Upper lobe of left lung (tissue), 6 donors: ENCODE results near the gene TMEM271. TPM values are rescaled to one million over a fixed set of nuclear protein-coding genes. Genes with fewer than 3 reads are reported as not detected.

Experiments used
- ATAC-seq, 2 donors: fragments of 200-7000 bp; cut with Tn5 transposase; one replicate each; pipeline ENCODE4 v1.9.1; 2022; ENCODE audit warnings: mild to moderate bottlenecking in 2 of 2, moderate library complexity in 2 of 2; ENCODE audit not compliant: low FRiP score in 2 of 2
- DNase-seq, 2 donors: peaks; one replicate each; pipeline ENCODE4 v3.0.0-alpha.2; 2019 to 2020
- H3K27ac ChIP-seq, 4 donors: fragments of 200-600 bp; sonication (generic); one replicate each; pipeline ENCODE4 v1.5.1; 2016 to 2019
- H3K27me3 ChIP-seq, 4 donors: fragments of 200-600 bp; sonication (generic); one replicate each; pipeline ENCODE4 v1.5.1; 2017 to 2019
- H3K36me3 ChIP-seq, 4 donors: fragments of 200-600 bp; sonication (generic); one replicate each; pipeline ENCODE4 v1.5.1; 2016 to 2019
- H3K4me1 ChIP-seq, 4 donors: fragments of 200-600 bp; sonication (generic); one replicate each; pipeline ENCODE4 v1.5.1; 2018 to 2019
- H3K4me3 ChIP-seq, 4 donors: fragments of 200-600 bp; sonication (generic); one replicate each; pipeline ENCODE4 v1.5.1; 2017 to 2019; ENCODE audit warnings: mild to moderate bottlenecking in 2 of 4, moderate library complexity in 1 of 4
- H3K9me3 ChIP-seq, 4 donors: fragments of 200-600 bp; sonication (generic); one replicate each; pipeline ENCODE4 v1.5.1; 2018 to 2019
- CTCF ChIP-seq, 6 experiments: fragments of 450-650 bp in 4 of 6; fragments of 200-600 bp in 2 of 6; sonication (generic) in 2 of 6; IDR thresholded peaks; one replicate each; pipeline ENCODE4 v1.5.1; 2016 to 2019; ENCODE audit warnings: antibody characterized with exemption in 6 of 6
- EP300 ChIP-seq, 4 donors: sonication (generic); formaldehyde crosslinking; IDR thresholded peaks; one replicate each; pipeline ENCODE4 v1.5.1; 2017; ENCODE audit warnings: antibody characterized with exemption in 4 of 4, control low read depth in 2 of 4
- POLR2A ChIP-seq, 4 donors: fragments of 450-650 bp; IDR thresholded peaks; one replicate each; pipeline ENCODE4 v1.5.1; 2016 to 2017; ENCODE audit warnings: antibody characterized with exemption in 4 of 4, mild to moderate bottlenecking in 2 of 4
- POLR2AphosphoS5 ChIP-seq, 2 donors: sonication (generic); formaldehyde crosslinking; IDR thresholded peaks; one replicate each; pipeline ENCODE4 v1.5.1; 2017; ENCODE audit warnings: antibody characterized with exemption in 2 of 2
- WGBS, 2 donors: methylation state at CpG; one replicate each; pipeline ENCODE4 v1.1.5; 2017 to 2018; 5-methylcytosine and 5-hydroxymethylcytosine counted together
- total RNA-seq, 6 donors: library from RNA; depleted of rRNA in 4 of 6; stranded (reverse); fragments of >200 nt in 4 of 6; gene quantifications; one replicate each; pipeline versions ENCODE4 v1.1.0 to v1.2.1, GENCODE V29; 2016 to 2021
- donor health status: DM: no; HTN: no; CAD: no; lungs with moderate emphysema.
- donor health status: DM: no; HTN: yes; CAD: no; lungs with severe emphysema.

Gene TMEM271
- total RNA-seq, 6 donors from 2014 or later: not detected

- WGBS, 2 donors: 84 to 90% methylated on average over 11 of the region's 11 CpGs
- Histone ChIP-seq H3K9me3 (no peaks in the 10 kb centered on the region), H3K4me1 (peaks cover 0 to 13% (median 4%) of the 10 kb centered on the region in 4 donors), H3K27ac (no peak overlapping the region), H3K4me3 (no peak overlapping the region), H3K36me3 (no peaks in the 10 kb centered on the region), H3K27me3 (peaks cover 0 to 27% (median 13%) of the 10 kb centered on the region in 4 donors)
- no peak for ATAC-seq
- TF ChIP-seq EP300 (IDR thresholded peaks at IDR 0.05): no peak
- TF ChIP-seq POLR2A (IDR thresholded peaks at IDR 0.05): no peak
- no peak for TF ChIP-seq POLR2AphosphoS5 (IDR thresholded peaks at IDR 0.05)
- no peak for TF ChIP-seq CTCF (IDR thresholded peaks at IDR 0.05)
- DNase-seq: no peak
Observed at GRCh38 chr4:570754-571153, 5.3 kb downstream of the TMEM271 start.

GRCh38 chr4:569958-570667, 6.0 kb downstream of the TMEM271 start:
- Histone ChIP-seq H3K36me3 (no peaks in the 10 kb centered on the region), H3K9me3 (no peaks in the 10 kb centered on the region), H3K4me3 (no peak overlapping the region), H3K27ac (no peak overlapping the region), H3K27me3 (peaks cover 0 to 21% (median 10%) of the 10 kb centered on the region in 4 donors), H3K4me1 (peaks cover 0 to 7% (median 3%) of the 10 kb centered on the region in 4 donors)
- DNase-seq: peak in 1 of 2 donors; percentile 55
- TF ChIP-seq CTCF (IDR thresholded peaks at IDR 0.05) (no peak), EP300 (IDR thresholded peaks at IDR 0.05) (no peak), POLR2AphosphoS5 (IDR thresholded peaks at IDR 0.05) (no peak), POLR2A (IDR thresholded peaks at IDR 0.05) (no peak)
- 79 to 80% methylated on average over 13 to 17 of the region's 17 CpGs for WGBS, 2 donors
- ATAC-seq: no peak

- Histone ChIP-seq H3K4me3 (no peak overlapping the region), H3K4me1 (no peaks in the 10 kb centered on the region), H3K27me3 (peaks cover 0 to 12% (median 5%) of the 10 kb centered on the region in 4 donors), H3K27ac (no peak overlapping the region), H3K9me3 (no peaks in the 10 kb centered on the region), H3K36me3 (no peaks in the 10 kb centered on the region)
- TF ChIP-seq POLR2A (IDR thresholded peaks at IDR 0.05) (no peak), CTCF (IDR thresholded peaks at IDR 0.05) (no peak), POLR2AphosphoS5 (IDR thresholded peaks at IDR 0.05) (no peak), EP300 (IDR thresholded peaks at IDR 0.05) (no peak)
- DNase-seq (no peak), ATAC-seq (no peak)
- 62 to 74% methylated on average over 5 of the region's 5 CpGs for WGBS, 2 donors
Observed at GRCh38 chr4:568962-569361, 7.1 kb downstream of the TMEM271 start.

GRCh38 chr4:568351-568652, 7.8 kb downstream of the TMEM271 start:
- Histone ChIP-seq H3K36me3 (no peaks in the 10 kb centered on the region), H3K9me3 (no peaks in the 10 kb centered on the region), H3K4me1 (no peaks in the 10 kb centered on the region), H3K27me3 (peaks cover 0 to 9% (median 4%) of the 10 kb centered on the region in 4 donors), H3K4me3 (no peak overlapping the region), H3K27ac (no peak overlapping the region)
- no peak for TF ChIP-seq CTCF (IDR thresholded peaks at IDR 0.05)
- no peak for TF ChIP-seq POLR2AphosphoS5 (IDR thresholded peaks at IDR 0.05)
- no peak for TF ChIP-seq POLR2A (IDR thresholded peaks at IDR 0.05)
- WGBS, 2 donors: 44 to 47% methylated on average over 2 of the region's 2 CpGs
- no peak for DNase-seq
- no peak for ATAC-seq
